IMR-90 (cell line): Measurements from ENCODE around the gene BMP8A. TPM values are rescaled to one million over a fixed set of nuclear protein-coding genes. Genes with fewer than 3 reads are reported as not detected.
"Not testable (repeated sequence)": the region's sequence is repeated elsewhere in the genome, so short reads cannot be mapped to it uniquely, and the experiment has no call there.

Source experiments
- ATAC-seq: fragments of 200-7000 bp; cut with Tn5 transposase; 2 replicates; pipeline ENCODE4 v1.9.1; 2020; ENCODE audit warnings: low read depth, mild to moderate bottlenecking, moderate library complexity
- BruUV-seq: library from RNA; stranded (reverse); fragments of 400-500 nt; replicated peaks from 2 replicates; lab custom pipeline; 2021; lab: Mats Ljungman, UMichigan
- CTCF ChIA-PET: fragments of 300-600 bp; formaldehyde crosslinking; extraction: SDS; loops from one replicate; lab custom pipeline; 2021; ENCODE audit warnings: antibody characterized with exemption; lab: Yijun Ruan, JAX
- POLR2A ChIA-PET: fragments of 300-600 bp; sonication (Branson Sonifier 250); formaldehyde crosslinking; loops from one replicate; lab custom pipeline; 2022; ENCODE audit warnings: antibody characterized with exemption; ENCODE audit not compliant: unreplicated experiment; lab: Charles Lee
- DNase-seq: peaks from one replicate; pipeline ENCODE4 v3.0.0; 2013
- H2AFZ ChIP-seq: replicated peaks from 2 replicates; pipeline ENCODE3; 2013; ENCODE audit warnings: low read length, mild to moderate bottlenecking; ENCODE audit not compliant: poor library complexity
- H2AK5ac ChIP-seq: 2 replicates; pipeline ENCODE4 v1.6.1; 2013; ENCODE audit warnings: low read depth, low read length, inconsistent platforms
- H2AK9ac ChIP-seq: replicated peaks from 2 replicates; pipeline ENCODE3; 2013; ENCODE audit warnings: mild to moderate bottlenecking, low read depth, low read length, moderate library complexity; ENCODE audit not compliant: poor library complexity
- H2BK120ac ChIP-seq: 2 replicates; pipeline ENCODE4 v1.6.1; 2013; ENCODE audit warnings: low read depth, low read length, inconsistent platforms
- H2BK15ac ChIP-seq: 3 replicates; pipeline ENCODE4 v1.6.1; 2013; ENCODE audit warnings: low read depth, low read length, inconsistent platforms
- H2BK20ac ChIP-seq: 2 replicates; pipeline ENCODE4 v1.6.1; 2013; ENCODE audit warnings: low read depth, mild to moderate bottlenecking, inconsistent platforms, low read length, moderate library complexity
- H2BK5ac ChIP-seq: 2 replicates; pipeline ENCODE4 v1.6.1; 2013; ENCODE audit warnings: mild to moderate bottlenecking, low read depth, low read length, inconsistent platforms; ENCODE audit not compliant: poor library complexity, severe bottlenecking
- H3K14ac ChIP-seq: replicated peaks from 2 replicates; pipeline ENCODE4 v1.6.1; 2013; ENCODE audit warnings: low read depth, low read length, inconsistent platforms
- H3K18ac ChIP-seq: 2 replicates; pipeline ENCODE4 v1.6.1; 2013; ENCODE audit warnings: low read depth, low read length, control low read depth
- H3K23ac ChIP-seq: 2 replicates; pipeline ENCODE4 v1.6.1; 2013; ENCODE audit warnings: low read depth, low read length, inconsistent platforms
- H3K27ac ChIP-seq: 2 replicates; pipeline ENCODE4 v1.5.1; 2013; ENCODE audit warnings: mild to moderate bottlenecking, control low read depth, low read length; ENCODE audit not compliant: insufficient read depth
- H3K27me3 ChIP-seq: 2 replicates; pipeline ENCODE4 v1.6.1; 2013; ENCODE audit warnings: low read length; ENCODE audit not compliant: control insufficient read depth, insufficient read depth
- H3K36me3 ChIP-seq: 2 replicates; pipeline ENCODE4 v1.6.1; 2013; ENCODE audit warnings: low read length, mixed read lengths; ENCODE audit not compliant: control insufficient read depth, insufficient read depth
- H3K4ac ChIP-seq: 2 replicates; pipeline ENCODE4 v1.6.1; 2013; ENCODE audit warnings: low read depth, low read length, inconsistent platforms
- H3K4me1 ChIP-seq: 2 replicates; pipeline ENCODE4 v1.6.1; 2013; ENCODE audit warnings: low read length, mixed read lengths; ENCODE audit not compliant: control insufficient read depth, insufficient read depth
- H3K4me2 ChIP-seq: 2 replicates; pipeline ENCODE4 v1.6.1; 2013; ENCODE audit warnings: low read depth, mild to moderate bottlenecking, control low read depth, low read length, moderate library complexity
- H3K4me3 ChIP-seq: 2 replicates; pipeline ENCODE4 v1.5.1; 2013; ENCODE audit warnings: low read depth, mild to moderate bottlenecking, control low read depth, low read length, moderate library complexity; ENCODE audit not compliant: insufficient read depth
- H3K56ac ChIP-seq: 2 replicates; pipeline ENCODE4 v1.6.1; 2013; ENCODE audit warnings: low read length, inconsistent platforms; ENCODE audit not compliant: insufficient read depth; ENCODE audit errors: extremely low read depth
- H3K79me1 ChIP-seq, 2 experiments: 2 replicates each; pipeline ENCODE4 v1.6.1; 2013; ENCODE audit warnings: low read length in 2 of 2, inconsistent platforms in 1 of 2, low read depth in 1 of 2
- H3K9ac ChIP-seq: 2 replicates; pipeline ENCODE4 v1.6.1; 2013; ENCODE audit warnings: low read depth, low read length, control low read depth
- H3K9me1 ChIP-seq: 2 replicates; pipeline ENCODE4 v1.6.1; 2013; ENCODE audit warnings: low read length, inconsistent platforms; ENCODE audit not compliant: insufficient read depth
- H3K9me3 ChIP-seq: 2 replicates; pipeline ENCODE4 v1.6.1; 2013; ENCODE audit warnings: low read length; ENCODE audit not compliant: control insufficient read depth, insufficient read depth
- H4K20me1 ChIP-seq: 2 replicates; pipeline ENCODE4 v1.6.1; 2013; ENCODE audit warnings: low read length, inconsistent platforms; ENCODE audit not compliant: insufficient read depth
- H4K5ac ChIP-seq: 2 replicates; pipeline ENCODE4 v1.6.1; 2013; ENCODE audit warnings: mild to moderate bottlenecking, low read depth, low read length, control low read depth
- H4K8ac ChIP-seq, 2 experiments: 2 replicates each; pipeline ENCODE4 v1.6.1; 2013; ENCODE audit warnings: low read depth in 2 of 2, low read length in 2 of 2, control low read depth in 1 of 2, inconsistent platforms in 1 of 2
- H4K91ac ChIP-seq: 2 replicates; pipeline ENCODE4 v1.6.1; 2013; ENCODE audit warnings: low read depth, low read length, inconsistent platforms; ENCODE audit not compliant: insufficient read depth
- WGBS, 2 experiments: methylation state at CpG; one replicate each; pipeline versions ENCODE4 v1.1.5 to v1.1.7; 2013; ENCODE audit warnings: missing lambda C conversion rate in 2 of 2; ENCODE audit not compliant: insufficient read length in 1 of 2; ENCODE audit errors: extremely low coverage in 2 of 2; 5-methylcytosine and 5-hydroxymethylcytosine counted together
- dilution Hi-C: fragments of 300-500 bp; cut with HindIII; formaldehyde crosslinking; loops from one replicate; pipeline ENCODE4 v1.14.3; 2018; ENCODE audit warnings: low sequenced_read_pairs; ENCODE audit not compliant: unreplicated experiment
- in situ Hi-C: fragments of 300-500 bp; cut with MboI; formaldehyde crosslinking; loops from 3 replicates; pipeline ENCODE4 v1.14.3; 2019; ENCODE audit warnings: low sequenced_read_pairs, inconsistent platforms, mixed read lengths
- intact Hi-C: fragments of 100-400 bp; cut with micrococcal nuclease; formaldehyde crosslinking; loops from 2 replicates; pipeline ENCODE4 v1.10.0; 2022
- polyA plus RNA-seq, 3 experiments: library from polyadenylated mRNA; depleted of rRNA; stranded (reverse); fragments of >200 nt; gene quantifications; 2 replicates each; pipeline ENCODE4 v1.2.3, GENCODE V29; 2012; ENCODE audit warnings: low replicate concordance in 1 of 3
- total RNA-seq: library from RNA; depleted of rRNA; stranded (reverse); fragments of >200 nt; gene quantifications from 2 replicates; pipeline ENCODE4 v1.2.3, GENCODE V29; 2012

The BMP8A gene
- total and polyA plus RNA-seq, 2 of the 4 experiments (the other 2 are of a cell fraction), result not detected

GRCh38 chr1:39492118-39493042, 944 bp downstream of the BMP8A start:
- H3K9me3 ChIP-seq, H3K9ac ChIP-seq, H3K4me1 ChIP-seq, BruUV-seq, H3K56ac ChIP-seq, dilution Hi-C loops, H3K23ac ChIP-seq, H3K4me2 ChIP-seq, H2AFZ ChIP-seq, H3K4ac ChIP-seq, H3K4me3 ChIP-seq, H2BK5ac ChIP-seq, H4K8ac ChIP-seq, H3K9me1 ChIP-seq, POLR2A ChIA-PET, H3K36me3 ChIP-seq, H4K91ac ChIP-seq, H3K14ac ChIP-seq, H2BK20ac ChIP-seq, H2BK15ac ChIP-seq, DNase-seq, H2AK9ac ChIP-seq, ATAC-seq, H3K18ac ChIP-seq, H2AK5ac ChIP-seq, H3K27ac ChIP-seq, intact Hi-C loops, H3K79me1 ChIP-seq, H2BK120ac ChIP-seq, H4K5ac ChIP-seq: not testable (repeated sequence)
- CTCF ChIA-PET, result interaction anchor here (0.7 kb wide), 1 partner anchor 129 kb away, joined by 3 read pairs; no protein-coding TSS in a partner anchor
- 49% methylated on average over 12 of the region's 67 CpGs; no CpG with 5 or more reads in 1 of the 2 experiments for WGBS, 2 experiments
- H4K20me1 ChIP-seq, result peaks cover 16% of the 10 kb centered on the region; the same call in 1 of the 2 replicates
- in situ Hi-C loops, result loop anchor here (5.0 kb wide), 1 partner anchor 295 kb away; the partner anchor contains the start of gene BMP8B
- H3K27me3 ChIP-seq, result peaks cover 28% of the 10 kb centered on the region

DNA sequence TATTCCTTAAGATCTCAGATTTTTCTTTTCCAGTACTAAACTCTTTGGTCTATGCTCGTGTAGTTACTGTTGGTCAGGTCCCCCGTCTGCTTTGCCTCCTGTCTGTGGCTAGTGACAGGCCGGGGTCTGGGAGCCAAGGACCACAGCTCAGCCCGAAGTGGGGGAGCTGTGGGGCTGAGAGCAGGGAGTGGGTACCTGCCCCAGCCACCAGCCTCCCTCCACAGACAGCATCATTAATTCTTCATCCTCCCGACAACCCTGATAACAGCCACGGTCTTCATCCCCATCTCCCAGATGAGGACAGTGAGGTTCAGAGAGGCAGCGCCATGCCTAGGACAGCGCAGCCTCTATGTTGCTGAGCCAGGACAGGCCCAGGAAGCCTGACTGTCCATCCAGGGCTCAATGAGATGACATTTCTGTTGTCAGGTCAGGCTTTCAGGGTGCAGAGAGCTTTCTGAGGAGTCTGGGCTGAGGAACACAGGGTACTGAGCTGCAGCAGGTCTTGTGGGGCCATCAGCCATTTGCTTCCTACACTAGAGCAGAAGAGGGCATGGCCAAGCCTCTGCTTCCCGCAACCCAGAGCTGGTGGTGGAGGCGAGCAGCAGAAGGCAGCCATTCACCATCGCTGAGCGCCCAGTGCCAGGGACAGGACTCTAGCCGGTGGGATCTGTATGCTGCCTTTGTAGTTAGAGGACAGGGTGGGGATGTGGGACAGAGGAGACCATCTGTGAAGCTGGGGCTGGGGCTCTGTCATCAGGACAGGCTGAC, 1.8 kb downstream of the BMP8A start:
- in situ Hi-C loops, result loop anchor here (5.0 kb wide), 1 partner anchor 294 kb away; the partner anchor contains the start of gene BMP8B
- H2AK9ac ChIP-seq, H4K5ac ChIP-seq, H3K9me3 ChIP-seq, H4K91ac ChIP-seq, H3K9me1 ChIP-seq, dilution Hi-C loops, H3K4me1 ChIP-seq, H3K18ac ChIP-seq, H3K27ac ChIP-seq, H3K23ac ChIP-seq, H2BK15ac ChIP-seq, intact Hi-C loops, ATAC-seq, H2BK20ac ChIP-seq, H2AK5ac ChIP-seq, POLR2A ChIA-PET, H3K56ac ChIP-seq, H3K14ac ChIP-seq, H3K36me3 ChIP-seq, H4K8ac ChIP-seq, H2BK5ac ChIP-seq, H2AFZ ChIP-seq, H3K4me3 ChIP-seq, H2BK120ac ChIP-seq, DNase-seq, BruUV-seq, H3K79me1 ChIP-seq, H3K4ac ChIP-seq, H3K9ac ChIP-seq, CTCF ChIA-PET, H3K4me2 ChIP-seq: not testable (repeated sequence)
- Histone ChIP-seq H4K20me1 (peaks cover 16% of the 10 kb centered on the region; the same call in 1 of the 2 replicates), H3K27me3 (peaks cover 28% of the 10 kb centered on the region)
- 67% methylated on average over 1 of the region's 13 CpGs; no CpG with 5 or more reads in 1 of the 2 experiments for WGBS, 2 experiments
